NCI-H2227 treated with DMSO at 0.1 percent for 48 hours (cell line): ENCODE data around the gene EZH1.

ENCODE experiments used
- DNase-seq: peaks from one replicate; lab custom pipeline; 2025; lab: John Stamatoyannopoulos, UW

EZH1 gene

GRCh38 chr17:42744806-42745617 is at the start of gene EZH1:
TSS of gene EZH1 (minus strand) at chr17:42745040. CDS start at chr17:42728941, 16,099 bp downstream.
- DNase-seq, result peak; percentile 88

DNA sequence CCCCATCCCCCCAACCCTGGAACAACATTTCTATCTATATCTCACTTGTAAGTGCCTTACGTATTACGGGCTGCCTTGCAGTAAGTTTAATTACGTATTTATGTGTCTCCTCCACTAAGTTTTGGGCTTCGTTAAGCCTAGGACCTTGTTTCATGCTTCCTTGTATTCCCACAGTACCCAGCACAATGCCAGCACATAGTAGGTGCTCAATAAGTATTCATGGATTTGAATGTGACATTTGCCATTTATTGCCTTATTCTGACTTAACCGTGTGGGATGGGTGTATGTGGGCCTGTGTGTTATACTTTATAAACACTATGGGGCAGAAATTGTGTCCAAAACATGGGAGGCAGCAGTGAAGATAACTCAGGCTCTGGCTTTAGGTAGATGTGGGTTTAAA is 47.7 kb upstream of the EZH1 start:
- DNase-seq, result no peak

DNA sequence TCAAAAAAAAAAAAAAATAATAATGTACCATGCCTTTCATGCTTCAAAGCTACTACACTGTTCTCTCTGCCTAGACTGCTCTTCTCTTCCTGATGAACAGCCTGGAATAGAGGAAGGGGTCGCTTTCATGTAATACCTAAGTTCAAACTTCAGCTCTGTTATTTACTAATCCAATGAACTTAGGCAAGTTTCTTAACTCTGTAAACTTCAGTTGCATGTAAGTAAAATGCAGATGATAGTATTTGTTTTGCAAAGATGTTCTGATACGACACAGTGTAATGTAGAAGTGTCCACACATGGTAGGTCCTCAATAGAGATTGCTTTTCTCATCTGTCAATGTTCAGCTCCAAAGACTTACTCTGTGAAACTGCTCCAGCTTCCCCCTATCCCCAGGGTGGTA is 47.1 kb upstream of the EZH1 start:
- no peak for DNase-seq

GRCh38 chr17:42787266-42787665 is 42.4 kb upstream of the EZH1 start:
- DNase-seq, result no peak

GRCh38 chr17:42784811-42785592 is 40.2 kb upstream of the EZH1 start:
- DNase-seq, result no peak

DNA sequence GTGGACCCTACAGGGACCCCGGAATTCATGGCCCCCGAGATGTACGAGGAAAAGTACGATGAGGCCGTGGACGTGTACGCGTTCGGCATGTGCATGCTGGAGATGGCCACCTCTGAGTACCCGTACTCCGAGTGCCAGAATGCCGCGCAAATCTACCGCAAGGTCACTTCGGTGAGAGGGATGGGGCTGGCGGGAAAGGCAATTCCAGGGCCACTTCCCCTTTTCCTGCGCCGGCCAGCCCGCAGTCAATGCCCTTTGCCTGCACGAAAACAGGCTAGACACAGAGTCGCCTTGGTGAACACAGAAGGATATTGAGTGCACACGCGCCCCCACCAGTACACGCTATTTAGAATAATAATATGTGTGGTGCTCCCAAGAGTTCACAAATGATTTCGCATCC is 39.6 kb upstream of the EZH1 start:
- DNase-seq, result no peak

DNA sequence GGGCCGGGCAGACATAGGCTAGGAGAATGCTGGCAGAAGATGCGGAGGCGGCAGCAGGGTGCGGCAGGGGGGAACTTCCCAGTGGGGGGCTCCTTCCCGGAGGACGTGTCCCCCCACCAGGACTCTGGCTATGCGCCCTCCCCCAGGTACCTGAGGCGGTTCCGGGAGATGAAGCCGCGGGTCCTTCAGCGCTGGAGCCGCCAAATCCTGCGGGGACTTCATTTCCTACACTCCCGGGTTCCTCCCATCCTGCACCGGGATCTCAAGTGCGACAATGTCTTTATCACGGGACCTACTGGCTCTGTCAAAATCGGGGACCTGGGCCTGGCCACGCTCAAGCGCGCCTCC is 38.9 kb upstream of the EZH1 start:
- DNase-seq, result no peak

GRCh38 chr17:42783062-42783790 is 38.4 kb upstream of the EZH1 start:
- no peak for DNase-seq

DNA sequence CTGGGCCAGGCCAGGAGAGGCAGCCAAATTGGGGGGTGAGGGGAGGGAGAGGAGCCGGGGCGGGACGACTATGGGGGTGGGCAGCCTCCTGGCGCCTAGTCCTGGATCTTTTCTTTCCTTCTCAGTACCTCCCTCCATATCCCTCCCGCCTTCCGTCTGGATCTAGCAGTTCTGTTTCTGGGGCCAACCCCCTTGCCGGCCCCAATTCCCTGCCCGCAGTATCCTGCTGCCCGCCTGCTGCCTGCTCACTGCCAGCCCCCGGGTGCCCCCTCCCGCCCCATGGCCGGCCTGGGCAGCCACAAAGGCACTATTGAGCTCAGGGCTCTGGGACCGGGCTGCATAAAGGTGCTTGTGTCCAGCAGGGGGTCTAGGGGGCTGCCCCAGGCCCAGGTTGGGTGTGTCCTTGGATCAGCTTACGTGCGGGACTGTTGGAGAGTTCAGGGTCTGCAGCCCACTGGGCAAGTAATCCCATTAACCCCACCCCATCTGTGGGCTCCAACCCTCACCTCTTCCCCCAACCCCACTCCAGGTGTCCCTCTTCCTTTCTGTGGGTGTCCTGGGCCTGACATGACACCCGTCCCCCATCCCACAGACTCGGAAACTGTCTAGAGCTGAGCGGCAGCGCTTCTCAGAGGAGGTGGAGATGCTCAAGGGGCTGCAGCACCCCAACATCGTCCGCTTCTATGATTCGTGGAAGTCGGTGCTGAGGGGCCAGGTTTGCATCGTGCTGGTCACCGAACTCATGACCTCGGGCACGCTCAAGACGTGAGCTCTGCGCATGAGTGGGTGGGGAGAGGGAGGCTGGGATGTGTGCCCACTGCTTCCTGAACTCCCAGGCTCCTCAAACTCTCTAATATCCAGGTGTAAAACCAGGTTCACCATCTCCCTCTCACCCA is 37.6 kb upstream of the EZH1 start:
- no peak for DNase-seq

DNA sequence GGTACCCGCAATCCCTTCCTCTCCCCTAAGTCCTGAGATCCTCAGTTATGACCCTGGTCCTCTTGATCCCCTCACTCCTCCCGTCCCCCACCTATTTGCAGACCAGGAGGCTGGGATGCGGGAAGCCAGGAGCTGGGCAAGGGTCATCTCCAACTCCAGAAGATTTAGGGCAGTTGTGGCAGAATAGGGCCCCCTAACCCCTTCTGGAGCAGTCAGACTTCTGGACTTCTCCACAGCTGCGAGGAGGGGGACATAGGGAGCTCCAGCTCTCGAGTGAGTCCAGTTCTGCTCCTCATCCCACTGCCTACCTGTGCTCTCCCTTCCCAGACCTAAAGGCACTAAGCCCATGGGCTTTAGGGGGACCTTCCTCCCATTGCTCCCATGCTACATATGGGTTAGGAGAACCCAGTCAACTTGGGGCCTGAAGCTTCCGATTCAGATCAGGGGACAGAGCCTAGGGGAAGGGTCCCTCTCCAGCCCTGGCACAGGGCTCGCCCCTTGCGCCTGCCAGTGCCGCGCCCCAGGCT is 36.9 kb upstream of the EZH1 start:
- no peak for DNase-seq

DNA sequence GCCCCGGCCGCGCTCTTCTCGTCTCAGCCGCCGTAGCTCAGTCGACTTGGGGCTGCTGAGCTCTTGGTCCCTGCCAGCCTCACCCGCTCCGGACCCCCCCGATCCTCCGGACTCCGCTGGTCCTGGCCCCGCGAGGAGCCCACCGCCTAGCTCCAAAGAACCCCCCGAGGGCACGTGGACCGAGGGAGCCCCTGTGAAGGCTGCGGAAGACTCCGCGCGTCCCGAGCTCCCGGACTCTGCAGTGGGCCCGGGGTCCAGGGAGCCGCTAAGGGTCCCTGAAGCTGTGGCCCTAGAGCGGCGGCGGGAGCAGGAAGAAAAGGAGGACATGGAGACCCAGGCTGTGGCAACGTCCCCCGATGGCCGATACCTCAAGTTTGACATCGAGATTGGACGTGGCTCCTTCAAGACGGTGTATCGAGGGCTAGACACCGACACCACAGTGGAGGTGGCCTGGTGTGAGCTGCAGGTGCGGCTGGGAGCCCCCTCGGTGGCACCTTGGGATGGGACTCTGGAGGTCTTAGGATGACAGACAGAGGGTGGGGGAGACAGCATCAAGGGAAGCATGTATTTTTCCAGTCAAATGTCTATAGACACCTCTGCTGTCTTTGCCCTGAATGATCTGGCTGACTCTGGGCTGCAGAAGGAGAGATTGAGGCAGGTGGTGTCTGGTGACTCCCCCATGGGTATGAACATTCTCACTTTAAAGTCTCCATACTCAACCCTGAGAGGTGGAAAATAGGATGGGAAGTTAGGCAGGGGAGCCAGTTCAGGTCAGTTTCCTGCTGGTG is 36.2 kb upstream of the EZH1 start:
- DNase-seq, result no peak

- DNase-seq, result peak; percentile 69
These were observed 35.4 kb upstream of the EZH1 start, which contains the start of gene WNK4 for GRCh38 chr17:42779936-42780850. TSS of gene WNK4 (plus strand) at chr17:42780610. CDS start at chr17:42780699, 89 bp downstream.

GRCh38 chr17:42779304-42779935 is 34.6 kb upstream of the EZH1 start:
- no peak for DNase-seq

GRCh38 chr17:42778570-42778969 is 33.7 kb upstream of the EZH1 start:
- DNase-seq, result no peak

GRCh38 chr17:42775534-42776098 is 30.8 kb upstream of the EZH1 start:
- DNase-seq, result peak; percentile 12

- no peak for DNase-seq
These were observed 29.4 kb upstream of the EZH1 start for GRCh38 chr17:42774066-42774745.

- peak; percentile 79 for DNase-seq
These were observed 28.6 kb upstream of the EZH1 start, which contains the start of gene VPS25 for GRCh38 chr17:42773290-42774035. TSS of gene VPS25 (plus strand) at chr17:42773449. CDS start at chr17:42773476, 27 bp downstream.
